ENCODE data around the gene IQCE. TPM values are rescaled to one million over a fixed set of nuclear protein-coding genes. Genes with fewer than 3 reads are reported as not detected.
"Not testable (repeated sequence)": the region's sequence is repeated elsewhere in the genome, so short reads cannot be mapped to it uniquely, and the experiment has no call there.

IQCE gene
- total RNA-seq, 1 donor from 2014 or later = 12.0 TPM

- Mint-ChIP-seq H3K27me3 (ENCODE audit: unreplicated experiment) (peaks cover 2% of the 10 kb centered on the region), H3K27ac (ENCODE audit: unreplicated experiment) (peak overlapping the region; percentile 5), H3K36me3 (ENCODE audit: unreplicated experiment) (no peaks in the 10 kb centered on the region), H3K9me3 (ENCODE audit: unreplicated experiment) (peaks cover 6% of the 10 kb centered on the region), H3K4me3 (ENCODE audit: unreplicated experiment) (no peak overlapping the region), H3K4me1 (ENCODE audit: low read depth, unreplicated experiment) (peaks cover 11% of the 10 kb centered on the region)
- DNase-seq = no peak
- no peak for TF ChIP-seq CTCF (IDR thresholded peaks at IDR 0.05; ENCODE audit: partially characterized antibody, unreplicated experiment)
Observed at GRCh38 chr7:2607122-2607922, 48.5 kb downstream of the IQCE start.

GRCh38 chr7:2607923-2608904 is 49.4 kb downstream of the IQCE start:
- H3K4me1 Mint-ChIP-seq (ENCODE audit: low read depth, unreplicated experiment) = peaks cover 14% of the 10 kb centered on the region
- no peaks in the 10 kb centered on the region for H3K36me3 Mint-ChIP-seq (ENCODE audit: unreplicated experiment)
- DNase-seq = no peak
- peaks cover 6% of the 10 kb centered on the region for H3K9me3 Mint-ChIP-seq (ENCODE audit: unreplicated experiment)
- peak overlapping the region; percentile 5 for H3K27ac Mint-ChIP-seq (ENCODE audit: unreplicated experiment)
- H3K4me3 Mint-ChIP-seq (ENCODE audit: unreplicated experiment) = no peak overlapping the region
- TF ChIP-seq CTCF (IDR thresholded peaks at IDR 0.05; ENCODE audit: partially characterized antibody, unreplicated experiment) = no peak
- H3K27me3 Mint-ChIP-seq (ENCODE audit: unreplicated experiment) = peaks cover 2% of the 10 kb centered on the region

- no peak overlapping the region for H3K27ac Mint-ChIP-seq (ENCODE audit: unreplicated experiment)
- H3K27me3 Mint-ChIP-seq (ENCODE audit: unreplicated experiment) = peaks cover 3% of the 10 kb centered on the region
- no peak for TF ChIP-seq CTCF (IDR thresholded peaks at IDR 0.05; ENCODE audit: partially characterized antibody, unreplicated experiment)
- peaks cover 3% of the 10 kb centered on the region for H3K9me3 Mint-ChIP-seq (ENCODE audit: unreplicated experiment)
- no peaks in the 10 kb centered on the region for H3K36me3 Mint-ChIP-seq (ENCODE audit: unreplicated experiment)
- peaks cover 20% of the 10 kb centered on the region for H3K4me1 Mint-ChIP-seq (ENCODE audit: low read depth, unreplicated experiment)
- no peak for DNase-seq
- no peak overlapping the region for H3K4me3 Mint-ChIP-seq (ENCODE audit: unreplicated experiment)
Observed at GRCh38 chr7:2608921-2609411, 50.2 kb downstream of the IQCE start.

- not testable (repeated sequence) for H3K9me3 Mint-ChIP-seq (ENCODE audit: unreplicated experiment); H3K27me3 Mint-ChIP-seq (ENCODE audit: unreplicated experiment); DNase-seq; H3K36me3 Mint-ChIP-seq (ENCODE audit: unreplicated experiment); H3K4me3 Mint-ChIP-seq (ENCODE audit: unreplicated experiment); H3K27ac Mint-ChIP-seq (ENCODE audit: unreplicated experiment)
- peaks cover 23% of the 10 kb centered on the region for H3K4me1 Mint-ChIP-seq (ENCODE audit: low read depth, unreplicated experiment)
Observed at GRCh38 chr7:2609646-2610045, 50.9 kb downstream of the IQCE start.

GRCh38 chr7:2610466-2610865 is 51.7 kb downstream of the IQCE start:
- TF ChIP-seq CTCF (IDR thresholded peaks at IDR 0.05; ENCODE audit: partially characterized antibody, unreplicated experiment) = no peak
- no peak overlapping the region for H3K27ac Mint-ChIP-seq (ENCODE audit: unreplicated experiment)
- H3K4me1 Mint-ChIP-seq (ENCODE audit: low read depth, unreplicated experiment) = peaks cover 28% of the 10 kb centered on the region
- peaks cover 6% of the 10 kb centered on the region for H3K27me3 Mint-ChIP-seq (ENCODE audit: unreplicated experiment)
- no peaks in the 10 kb centered on the region for H3K36me3 Mint-ChIP-seq (ENCODE audit: unreplicated experiment)
- no peak overlapping the region for H3K4me3 Mint-ChIP-seq (ENCODE audit: unreplicated experiment)
- no peak for DNase-seq
- H3K9me3 Mint-ChIP-seq (ENCODE audit: unreplicated experiment) = peaks cover 4% of the 10 kb centered on the region

Data from glutamatergic neuron (in vitro differentiated cells).